ENCODE results near the gene CMTM3.

The CMTM3 gene

GRCh38 chr16:66619534-66620428, 15.3 kb downstream of the CMTM3 start:
- Histone ChIP-seq H3K9me3 (ENCODE audit: low read length) (no peaks in the 10 kb centered on the region), H3K4me3 (ENCODE audit: low read depth, low read length, poor library complexity, severe bottlenecking) (no peak overlapping the region), H3K4me2 (ENCODE audit: low read length) (no peak overlapping the region), H3F3A (ENCODE audit: insufficient read depth, low read length) (no peaks in the 10 kb centered on the region), H3K27ac (ENCODE audit: low read depth, low read length, poor library complexity, severe bottlenecking) (no peak overlapping the region), H3K36me3 (ENCODE audit: insufficient read depth, low read length) (no peaks in the 10 kb centered on the region), H3K79me2 (ENCODE audit: insufficient read depth, low read length) (no peaks in the 10 kb centered on the region), H3K9ac (ENCODE audit: low read length) (no peak overlapping the region), H3K9me2 (ENCODE audit: low read depth, low read length) (no peaks in the 10 kb centered on the region), H3K4me1 (ENCODE audit: insufficient read depth, low read length, severe bottlenecking) (no peaks in the 10 kb centered on the region), H3K27me3 (ENCODE audit: insufficient read depth, low read length) (no peaks in the 10 kb centered on the region), H2AFZ (ENCODE audit: low read length) (no peak overlapping the region), H4K20me1 (ENCODE audit: insufficient read depth, low read length) (no peaks in the 10 kb centered on the region)
- no peak for TF ChIP-seq EZH2 (IDR thresholded peaks at IDR 0.05; ENCODE audit: borderline replicate concordance, low read length)
- no peak for TF ChIP-seq CTCF (IDR thresholded peaks at IDR 0.05; ENCODE audit: low read length)

- H3K4me2 ChIP-seq (ENCODE audit: low read length): no peak overlapping the region
- H3F3A ChIP-seq (ENCODE audit: insufficient read depth, low read length): no peaks in the 10 kb centered on the region
- no peak overlapping the region for H3K9ac ChIP-seq (ENCODE audit: low read length)
- no peaks in the 10 kb centered on the region for H3K79me2 ChIP-seq (ENCODE audit: insufficient read depth, low read length)
- H3K4me3 ChIP-seq (ENCODE audit: low read depth, low read length, poor library complexity, severe bottlenecking): no peak overlapping the region
- no peaks in the 10 kb centered on the region for H3K9me3 ChIP-seq (ENCODE audit: low read length)
- no peaks in the 10 kb centered on the region for H4K20me1 ChIP-seq (ENCODE audit: insufficient read depth, low read length)
- H3K9me2 ChIP-seq (ENCODE audit: low read depth, low read length): no peaks in the 10 kb centered on the region
- TF ChIP-seq EZH2 (IDR thresholded peaks at IDR 0.05; ENCODE audit: borderline replicate concordance, low read length) (no peak), CTCF (IDR thresholded peaks at IDR 0.05; ENCODE audit: low read length) (no peak)
- H3K27ac ChIP-seq (ENCODE audit: low read depth, low read length, poor library complexity, severe bottlenecking): no peak overlapping the region
- no peaks in the 10 kb centered on the region for H3K4me1 ChIP-seq (ENCODE audit: insufficient read depth, low read length, severe bottlenecking)
- no peaks in the 10 kb centered on the region for H3K36me3 ChIP-seq (ENCODE audit: insufficient read depth, low read length)
- H2AFZ ChIP-seq (ENCODE audit: low read length): no peak overlapping the region
- no peaks in the 10 kb centered on the region for H3K27me3 ChIP-seq (ENCODE audit: insufficient read depth, low read length)
Observed at GRCh38 chr16:66620429-66620795, 15.9 kb downstream of the CMTM3 start.

- Histone ChIP-seq H3K79me2 (ENCODE audit: insufficient read depth, low read length) (no peaks in the 10 kb centered on the region), H3K9me3 (ENCODE audit: low read length) (no peaks in the 10 kb centered on the region), H3K9ac (ENCODE audit: low read length) (no peak overlapping the region), H4K20me1 (ENCODE audit: insufficient read depth, low read length) (no peaks in the 10 kb centered on the region), H3K4me2 (ENCODE audit: low read length) (no peak overlapping the region), H3K27ac (ENCODE audit: low read depth, low read length, poor library complexity, severe bottlenecking) (no peak overlapping the region), H3K4me1 (ENCODE audit: insufficient read depth, low read length, severe bottlenecking) (no peaks in the 10 kb centered on the region), H3K36me3 (ENCODE audit: insufficient read depth, low read length) (no peaks in the 10 kb centered on the region), H2AFZ (ENCODE audit: low read length) (no peak overlapping the region), H3K4me3 (ENCODE audit: low read depth, low read length, poor library complexity, severe bottlenecking) (no peak overlapping the region), H3K9me2 (ENCODE audit: low read depth, low read length) (no peaks in the 10 kb centered on the region), H3F3A (ENCODE audit: insufficient read depth, low read length) (no peaks in the 10 kb centered on the region), H3K27me3 (ENCODE audit: insufficient read depth, low read length) (no peaks in the 10 kb centered on the region)
- TF ChIP-seq EZH2 (IDR thresholded peaks at IDR 0.05; ENCODE audit: borderline replicate concordance, low read length) (no peak), CTCF (IDR thresholded peaks at IDR 0.05; ENCODE audit: low read length) (no peak)
Observed at GRCh38 chr16:66621973-66622372, 17.5 kb downstream of the CMTM3 start.

Data from OCI-LY1 (cell line).